ENCODE measurements around the gene ATP2C2.

Gene ATP2C2

DNA sequence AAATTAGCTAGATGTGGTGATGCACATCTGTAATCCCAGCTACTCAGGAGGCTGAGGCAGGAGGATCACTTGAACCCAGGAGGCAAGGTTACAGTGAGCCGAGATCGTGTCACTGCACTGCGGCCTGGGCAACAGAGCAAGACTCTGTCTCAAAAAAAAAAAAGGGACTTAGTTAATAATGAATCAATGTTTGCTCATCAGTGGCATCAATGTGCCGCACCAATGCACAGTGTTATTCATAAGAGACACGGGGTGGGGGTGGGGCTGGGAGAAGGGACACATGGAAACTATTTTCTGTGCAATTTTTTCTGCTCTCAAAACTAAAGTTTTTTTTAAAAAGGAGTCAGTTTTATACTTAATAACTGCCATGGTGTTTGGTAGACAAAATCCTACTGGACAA is 6.8 kb upstream of the ATP2C2 start:
- H3K9ac ChIP-seq (ENCODE audit: low read length): no peak overlapping the region

GRCh38 chr16:84362471-84362941 is 5.8 kb upstream of the ATP2C2 start:
- Histone ChIP-seq H4K20me1 (ENCODE audit: low read depth, low read length) (no peaks in the 10 kb centered on the region), H3K27me3 (ENCODE audit: low read length) (no peaks in the 10 kb centered on the region), H3K9ac (ENCODE audit: low read length) (no peak overlapping the region), H3K4me3 (ENCODE audit: insufficient read depth, low read length, poor library complexity, severe bottlenecking) (no peak overlapping the region), H2AFZ (ENCODE audit: low read depth, low read length, severe bottlenecking) (no peak overlapping the region), H3K9me2 (replicated peaks; ENCODE audit: insufficient read depth, low read length) (no peaks in the 10 kb centered on the region), H3K27ac (ENCODE audit: low read depth, low read length) (no peak overlapping the region), H3K4me2 (ENCODE audit: low read depth, low read length, poor library complexity, severe bottlenecking) (no peak overlapping the region), H3K9me3 (ENCODE audit: insufficient read depth, low read length) (no peaks in the 10 kb centered on the region), H3F3A (ENCODE audit: insufficient read depth) (no peaks in the 10 kb centered on the region), H3K36me3 (ENCODE audit: low read length) (no peaks in the 10 kb centered on the region), H3K79me2 (ENCODE audit: insufficient read depth, low read length) (no peaks in the 10 kb centered on the region)
- TF ChIP-seq EZH2phosphoT487 (conservative IDR thresholded peaks at IDR 0.05; ENCODE audit: low read length) (no peak), CTCF (IDR thresholded peaks at IDR 0.05; ENCODE audit: insufficient read depth, low read length, poor library complexity, severe bottlenecking) (no peak)

More for the DNA sequence above, 6.8 kb upstream of the ATP2C2 start:
- Histone ChIP-seq H3F3A (ENCODE audit: insufficient read depth) (no peaks in the 10 kb centered on the region), H3K9me2 (replicated peaks; ENCODE audit: insufficient read depth, low read length) (no peaks in the 10 kb centered on the region), H3K36me3 (ENCODE audit: low read length) (no peaks in the 10 kb centered on the region), H3K4me3 (ENCODE audit: insufficient read depth, low read length, poor library complexity, severe bottlenecking) (no peak overlapping the region), H3K27ac (ENCODE audit: low read depth, low read length) (no peak overlapping the region), H3K79me2 (ENCODE audit: insufficient read depth, low read length) (no peaks in the 10 kb centered on the region), H3K4me2 (ENCODE audit: low read depth, low read length, poor library complexity, severe bottlenecking) (no peak overlapping the region), H3K9me3 (ENCODE audit: insufficient read depth, low read length) (no peaks in the 10 kb centered on the region), H3K27me3 (ENCODE audit: low read length) (no peaks in the 10 kb centered on the region), H4K20me1 (ENCODE audit: low read depth, low read length) (no peaks in the 10 kb centered on the region), H2AFZ (ENCODE audit: low read depth, low read length, severe bottlenecking) (no peak overlapping the region)
- TF ChIP-seq CTCF (IDR thresholded peaks at IDR 0.05; ENCODE audit: insufficient read depth, low read length, poor library complexity, severe bottlenecking) (no peak), EZH2phosphoT487 (conservative IDR thresholded peaks at IDR 0.05; ENCODE audit: low read length) (no peak)

- TF ChIP-seq CTCF (IDR thresholded peaks at IDR 0.05; ENCODE audit: insufficient read depth, low read length, poor library complexity, severe bottlenecking) (no peak), EZH2phosphoT487 (conservative IDR thresholded peaks at IDR 0.05; ENCODE audit: low read length) (no peak)
- H3K9me3 ChIP-seq (ENCODE audit: insufficient read depth, low read length): no peaks in the 10 kb centered on the region
- no peaks in the 10 kb centered on the region for H3K27me3 ChIP-seq (ENCODE audit: low read length)
- H3K36me3 ChIP-seq (ENCODE audit: low read length): no peaks in the 10 kb centered on the region
- no peak overlapping the region for H3K9ac ChIP-seq (ENCODE audit: low read length)
- H3K4me3 ChIP-seq (ENCODE audit: insufficient read depth, low read length, poor library complexity, severe bottlenecking): no peak overlapping the region
- H4K20me1 ChIP-seq (ENCODE audit: low read depth, low read length): no peaks in the 10 kb centered on the region
- H2AFZ ChIP-seq (ENCODE audit: low read depth, low read length, severe bottlenecking): no peak overlapping the region
- H3F3A ChIP-seq (ENCODE audit: insufficient read depth): no peaks in the 10 kb centered on the region
- no peaks in the 10 kb centered on the region for H3K9me2 ChIP-seq (replicated peaks; ENCODE audit: insufficient read depth, low read length)
- H3K27ac ChIP-seq (ENCODE audit: low read depth, low read length): no peak overlapping the region
- H3K4me2 ChIP-seq (ENCODE audit: low read depth, low read length, poor library complexity, severe bottlenecking): no peak overlapping the region
- H3K79me2 ChIP-seq (ENCODE audit: insufficient read depth, low read length): no peaks in the 10 kb centered on the region
Measured at GRCh38 chr16:84366208-84366607, 2.1 kb upstream of the ATP2C2 start.

Data from SU-DHL-6 (cell line).